VCaP (cell line): ENCODE measurements around the gene CALML3.

Experiments
- H3K27ac ChIP-seq: fragments of 450-650 bp; 2 replicates; pipeline ENCODE4 v1.5.1; 2017
- CTCF ChIP-seq: fragments of 450-650 bp; conservative IDR thresholded peaks from 2 replicates; pipeline ENCODE4 v1.5.1; 2017; ENCODE audit warnings: mild to moderate bottlenecking, moderate library complexity

CALML3 gene

GRCh38 chr10:5500162-5500670, 24.5 kb upstream of the CALML3 start:
- TF ChIP-seq CTCF, result no peak
- peak overlapping the region; percentile 97; the same call in 1 of the 2 replicates for H3K27ac ChIP-seq

GRCh38 chr10:5500910-5501309, 23.9 kb upstream of the CALML3 start:
- peak overlapping the region; percentile 97; the same call in 1 of the 2 replicates for H3K27ac ChIP-seq
- no peak for TF ChIP-seq CTCF

- H3K27ac ChIP-seq, result peak overlapping the region; percentile 97
- TF ChIP-seq CTCF, result no peak
Measured at GRCh38 chr10:5502061-5502521, 22.7 kb upstream of the CALML3 start.

- TF ChIP-seq CTCF, result no peak
- H3K27ac ChIP-seq, result peak overlapping the region; percentile 97
Measured at GRCh38 chr10:5502571-5503476, 21.9 kb upstream of the CALML3 start.

GRCh38 chr10:5503477-5503835, 21.3 kb upstream of the CALML3 start:
- peak overlapping the region; percentile 97 for H3K27ac ChIP-seq
- TF ChIP-seq CTCF, result no peak

- TF ChIP-seq CTCF, result no peak
Measured at GRCh38 chr10:5504146-5505072, 20.4 kb upstream of the CALML3 start.

GRCh38 chr10:5506246-5506645, 18.5 kb upstream of the CALML3 start:
- no peak for TF ChIP-seq CTCF
- H3K27ac ChIP-seq, result peak overlapping the region; percentile 97

More at GRCh38 chr10:5504146-5505072, 20.4 kb upstream of the CALML3 start:
- H3K27ac ChIP-seq, result peak overlapping the region; percentile 97
